Nephron progenitor cell (in vitro differentiated cells): Measurements from ENCODE around the gene ADH1A.

Experiments
- DNase-seq: peaks from one replicate; pipeline ENCODE4 v3.0.0; 2021
- H3K27ac Mint-ChIP-seq: 2 replicates; pipeline ENCODE4 v1.8.0; 2021; ENCODE audit warnings: mild to moderate bottlenecking, moderate library complexity, mixed read lengths
- H3K27me3 Mint-ChIP-seq: 2 replicates; pipeline ENCODE4 v1.8.0; 2021; ENCODE audit warnings: mild to moderate bottlenecking, low read depth, mixed read lengths; ENCODE audit not compliant: poor library complexity
- H3K36me3 Mint-ChIP-seq: 2 replicates; pipeline ENCODE4 v1.8.0; 2021; ENCODE audit warnings: low read depth, mixed read lengths
- H3K4me1 Mint-ChIP-seq: 2 replicates; pipeline ENCODE4 v1.8.0; 2021; ENCODE audit warnings: mixed read lengths
- H3K4me3 Mint-ChIP-seq: 2 replicates; pipeline ENCODE4 v1.8.0; 2021; ENCODE audit warnings: mild to moderate bottlenecking, moderate library complexity, mixed read lengths
- H3K9me3 Mint-ChIP-seq: 2 replicates; pipeline ENCODE4 v1.8.0; 2021; ENCODE audit warnings: mild to moderate bottlenecking, moderate library complexity, mixed read lengths
- TF ChIP-seq, protein P1 (sequence below): fragments of 200-600 bp; sonication (generic); IDR thresholded peaks from 2 replicates; pipeline ENCODE4 v1.5.0; 2021; ENCODE audit warnings: antibody characterized with exemption

ADH1A gene

DNA sequence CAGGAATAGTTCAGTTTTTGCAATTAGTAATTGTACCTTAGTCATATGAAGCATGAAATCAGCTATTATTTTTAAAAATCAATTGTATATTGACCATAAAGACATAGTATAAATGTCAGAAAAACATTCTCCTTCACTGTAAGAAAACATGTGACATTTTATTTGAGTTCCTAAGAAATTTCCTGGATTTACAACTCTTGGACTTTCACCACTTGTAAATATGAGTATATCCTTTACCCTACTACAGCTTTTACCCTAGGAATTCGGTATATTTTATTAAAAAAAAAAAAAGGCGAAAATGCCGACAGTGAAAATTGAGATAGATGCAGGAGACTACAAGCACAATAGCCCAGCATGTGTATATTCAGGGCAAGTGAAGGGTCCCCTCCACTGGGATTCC lies 14.9 kb downstream of the ADH1A start:
- DNase-seq: no peak
- Mint-ChIP-seq H3K27ac (no peak overlapping the region), H3K4me1 (no peaks in the 10 kb centered on the region), H3K4me3 (no peak overlapping the region), H3K36me3 (no peaks in the 10 kb centered on the region), H3K27me3 (no peaks in the 10 kb centered on the region), H3K9me3 (peaks cover 4% of the 10 kb centered on the region)
- TF ChIP-seq, protein P1, sequence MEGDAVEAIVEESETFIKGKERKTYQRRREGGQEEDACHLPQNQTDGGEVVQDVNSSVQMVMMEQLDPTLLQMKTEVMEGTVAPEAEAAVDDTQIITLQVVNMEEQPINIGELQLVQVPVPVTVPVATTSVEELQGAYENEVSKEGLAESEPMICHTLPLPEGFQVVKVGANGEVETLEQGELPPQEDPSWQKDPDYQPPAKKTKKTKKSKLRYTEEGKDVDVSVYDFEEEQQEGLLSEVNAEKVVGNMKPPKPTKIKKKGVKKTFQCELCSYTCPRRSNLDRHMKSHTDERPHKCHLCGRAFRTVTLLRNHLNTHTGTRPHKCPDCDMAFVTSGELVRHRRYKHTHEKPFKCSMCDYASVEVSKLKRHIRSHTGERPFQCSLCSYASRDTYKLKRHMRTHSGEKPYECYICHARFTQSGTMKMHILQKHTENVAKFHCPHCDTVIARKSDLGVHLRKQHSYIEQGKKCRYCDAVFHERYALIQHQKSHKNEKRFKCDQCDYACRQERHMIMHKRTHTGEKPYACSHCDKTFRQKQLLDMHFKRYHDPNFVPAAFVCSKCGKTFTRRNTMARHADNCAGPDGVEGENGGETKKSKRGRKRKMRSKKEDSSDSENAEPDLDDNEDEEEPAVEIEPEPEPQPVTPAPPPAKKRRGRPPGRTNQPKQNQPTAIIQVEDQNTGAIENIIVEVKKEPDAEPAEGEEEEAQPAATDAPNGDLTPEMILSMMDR: no peak

GRCh38 chr4:99275050-99275449 lies 15.7 kb downstream of the ADH1A start:
- TF ChIP-seq, protein P1: no peak
- H3K4me1 Mint-ChIP-seq: no peaks in the 10 kb centered on the region
- no peak for DNase-seq
- no peaks in the 10 kb centered on the region for H3K36me3 Mint-ChIP-seq
- H3K4me3 Mint-ChIP-seq: no peak overlapping the region
- H3K27me3 Mint-ChIP-seq: no peaks in the 10 kb centered on the region
- H3K27ac Mint-ChIP-seq: no peak overlapping the region
- peaks cover 9% of the 10 kb centered on the region for H3K9me3 Mint-ChIP-seq

DNA sequence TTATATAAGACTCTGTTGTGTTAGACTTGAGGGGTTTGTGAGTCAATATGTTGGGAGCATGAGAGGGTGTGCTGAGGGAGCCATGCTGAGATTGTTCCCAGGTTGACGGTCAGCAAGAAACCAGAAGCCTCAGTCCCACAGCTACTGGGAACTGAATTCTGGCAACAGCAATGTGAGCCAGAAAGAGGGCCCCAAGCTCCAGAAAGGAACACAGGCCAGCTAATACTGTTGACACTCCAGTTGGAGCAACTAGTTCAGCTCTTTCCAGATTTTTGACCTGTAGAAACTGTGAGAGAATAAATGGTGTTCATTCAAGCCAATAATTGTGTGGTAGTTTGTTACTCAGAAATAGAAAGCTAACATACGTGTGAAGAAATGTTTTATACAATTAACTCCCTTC lies 17.1 kb downstream of the ADH1A start:
- Mint-ChIP-seq H3K9me3 (peaks cover 11% of the 10 kb centered on the region), H3K4me3 (no peak overlapping the region), H3K27ac (no peak overlapping the region), H3K4me1 (no peaks in the 10 kb centered on the region), H3K36me3 (no peaks in the 10 kb centered on the region), H3K27me3 (no peaks in the 10 kb centered on the region)
- TF ChIP-seq, protein P1: no peak
- DNase-seq: no peak

DNA sequence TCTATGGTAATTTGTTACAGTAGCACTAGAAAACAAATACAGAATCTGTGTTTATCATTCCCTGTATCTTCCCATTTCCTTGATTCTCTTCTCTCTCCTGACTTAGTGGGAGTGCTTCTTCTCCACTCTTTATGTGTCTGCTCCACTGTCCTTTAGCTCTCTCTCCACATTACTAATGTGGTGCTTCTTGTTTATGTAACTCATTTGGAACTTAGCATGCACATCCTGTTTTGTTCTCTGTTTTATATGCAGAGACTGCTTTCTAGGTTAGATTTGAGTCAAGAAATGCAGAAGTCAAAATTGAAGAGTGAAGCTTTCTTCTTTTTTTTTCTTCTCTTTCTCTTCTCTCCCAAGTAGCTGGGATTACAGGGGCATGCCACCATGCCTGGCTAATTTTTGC lies 25.9 kb downstream of the ADH1A start:
- no peaks in the 10 kb centered on the region for H3K27me3 Mint-ChIP-seq
- H3K27ac Mint-ChIP-seq: no peak overlapping the region
- DNase-seq: no peak
- no peaks in the 10 kb centered on the region for H3K4me1 Mint-ChIP-seq
- H3K36me3 Mint-ChIP-seq: no peaks in the 10 kb centered on the region
- H3K9me3 Mint-ChIP-seq: peaks cover 23% of the 10 kb centered on the region
- no peak overlapping the region for H3K4me3 Mint-ChIP-seq
- TF ChIP-seq, protein P1: no peak

GRCh38 chr4:99252746-99253145 lies 38.0 kb downstream of the ADH1A start:
- DNase-seq: no peak
- H3K9me3 Mint-ChIP-seq: peaks cover 16% of the 10 kb centered on the region
- no peak overlapping the region for H3K27ac Mint-ChIP-seq
- H3K4me3 Mint-ChIP-seq: no peak overlapping the region
- H3K4me1 Mint-ChIP-seq: no peaks in the 10 kb centered on the region
- peaks cover 2% of the 10 kb centered on the region for H3K27me3 Mint-ChIP-seq
- TF ChIP-seq, protein P1: no peak
- H3K36me3 Mint-ChIP-seq: no peaks in the 10 kb centered on the region

GRCh38 chr4:99248714-99249113 lies 42.1 kb downstream of the ADH1A start:
- Mint-ChIP-seq H3K4me1 (no peaks in the 10 kb centered on the region), H3K27me3 (peaks cover 5% of the 10 kb centered on the region), H3K27ac (peak overlapping the region; percentile 49), H3K4me3 (no peak overlapping the region), H3K36me3 (peaks cover 18% of the 10 kb centered on the region), H3K9me3 (peaks cover 42% of the 10 kb centered on the region)
- DNase-seq: no peak
- TF ChIP-seq, protein P1: no peak
